Measurements from ENCODE around the gene HSPBAP1.
"Not testable (repeated sequence)": the region's sequence is repeated elsewhere in the genome, so short reads cannot be mapped to it uniquely, and the experiment has no call there.

DNA sequence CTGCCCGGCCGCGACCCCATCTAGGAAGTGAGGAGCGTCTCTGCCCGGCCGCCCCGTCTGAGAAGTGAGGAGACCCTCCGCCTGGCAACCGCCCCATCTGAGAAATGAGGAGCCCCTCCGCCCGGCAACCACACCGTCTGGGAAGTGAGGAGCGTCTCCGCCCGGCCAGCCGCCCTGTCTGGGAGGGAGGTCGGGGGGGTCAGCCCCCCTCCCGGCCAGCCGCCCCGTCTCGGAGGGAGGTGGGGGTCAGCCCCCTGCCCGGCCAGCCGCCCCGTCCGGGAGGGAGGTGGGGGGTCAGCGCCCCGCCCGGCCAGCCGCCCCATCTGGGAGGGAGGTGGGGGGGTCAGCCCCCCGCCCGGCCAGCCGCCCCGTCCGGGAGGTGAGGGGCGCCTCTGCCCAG is 46.3 kb downstream of the HSPBAP1 start:
- TF ChIP-seq, protein P1, sequence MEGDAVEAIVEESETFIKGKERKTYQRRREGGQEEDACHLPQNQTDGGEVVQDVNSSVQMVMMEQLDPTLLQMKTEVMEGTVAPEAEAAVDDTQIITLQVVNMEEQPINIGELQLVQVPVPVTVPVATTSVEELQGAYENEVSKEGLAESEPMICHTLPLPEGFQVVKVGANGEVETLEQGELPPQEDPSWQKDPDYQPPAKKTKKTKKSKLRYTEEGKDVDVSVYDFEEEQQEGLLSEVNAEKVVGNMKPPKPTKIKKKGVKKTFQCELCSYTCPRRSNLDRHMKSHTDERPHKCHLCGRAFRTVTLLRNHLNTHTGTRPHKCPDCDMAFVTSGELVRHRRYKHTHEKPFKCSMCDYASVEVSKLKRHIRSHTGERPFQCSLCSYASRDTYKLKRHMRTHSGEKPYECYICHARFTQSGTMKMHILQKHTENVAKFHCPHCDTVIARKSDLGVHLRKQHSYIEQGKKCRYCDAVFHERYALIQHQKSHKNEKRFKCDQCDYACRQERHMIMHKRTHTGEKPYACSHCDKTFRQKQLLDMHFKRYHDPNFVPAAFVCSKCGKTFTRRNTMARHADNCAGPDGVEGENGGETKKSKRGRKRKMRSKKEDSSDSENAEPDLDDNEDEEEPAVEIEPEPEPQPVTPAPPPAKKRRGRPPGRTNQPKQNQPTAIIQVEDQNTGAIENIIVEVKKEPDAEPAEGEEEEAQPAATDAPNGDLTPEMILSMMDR (IDR thresholded peaks at IDR 0.05) = not testable (repeated sequence)
- not testable (repeated sequence) for TF ChIP-seq POLR2A (IDR thresholded peaks at IDR 0.05)

Measured in heart left ventricle (tissue), 13 donors.